ENCODE results near the gene MGST2.

- TF ChIP-seq EZH2 (IDR thresholded peaks at IDR 0.05) (no peak), FOXP2 (optimal IDR thresholded peaks at IDR 0.05; ENCODE audit: control extremely low read depth, extremely low read length, insufficient read depth) (no peak)
Measured at GRCh38 chr4:139718833-139719232, 53.2 kb downstream of the MGST2 start.
